ENCODE measurements around the gene PCDH9.

PCDH9 gene

DNA sequence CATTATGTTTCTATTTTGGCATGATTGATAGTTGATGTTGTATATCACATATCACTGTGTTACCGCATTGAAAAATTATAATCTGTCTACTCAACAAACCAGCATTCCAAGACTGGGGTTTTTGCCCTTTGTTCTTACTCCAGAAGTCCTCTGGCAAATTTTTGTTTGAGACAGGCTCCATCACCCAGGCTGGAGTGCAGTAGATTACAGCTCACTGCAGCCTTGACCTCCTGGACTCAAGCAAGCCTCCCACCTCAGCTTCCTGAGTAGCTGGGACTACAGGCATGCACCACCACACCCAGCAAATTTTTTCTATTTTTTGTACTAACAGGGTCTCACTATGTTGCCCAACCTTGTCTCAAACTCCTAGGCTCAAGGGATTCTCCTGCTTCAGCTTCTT, 741.0 kb downstream of the PCDH9 start:
- H3K9ac ChIP-seq (ENCODE audit: insufficient read length), result no peak overlapping the region
- no peak overlapping the region for H3K27ac ChIP-seq
- no peaks in the 10 kb centered on the region for H3K9me3 ChIP-seq (ENCODE audit: low read depth, low read length)
- H3K4me3 ChIP-seq, result no peak overlapping the region
- TF ChIP-seq POLR2AphosphoS5 (IDR thresholded peaks at IDR 0.05; ENCODE audit: borderline replicate concordance, low read depth, low read length), result no peak
- TF ChIP-seq FOXP2 (optimal IDR thresholded peaks at IDR 0.05; ENCODE audit: control extremely low read depth, extremely low read length, insufficient read depth), result no peak
- TF ChIP-seq EZH2 (IDR thresholded peaks at IDR 0.05), result no peak
- H3K36me3 ChIP-seq (ENCODE audit: insufficient read depth, low read length), result no peaks in the 10 kb centered on the region
- DNase-seq (ENCODE audit: low read depth, low spot score), result no peak

DNA sequence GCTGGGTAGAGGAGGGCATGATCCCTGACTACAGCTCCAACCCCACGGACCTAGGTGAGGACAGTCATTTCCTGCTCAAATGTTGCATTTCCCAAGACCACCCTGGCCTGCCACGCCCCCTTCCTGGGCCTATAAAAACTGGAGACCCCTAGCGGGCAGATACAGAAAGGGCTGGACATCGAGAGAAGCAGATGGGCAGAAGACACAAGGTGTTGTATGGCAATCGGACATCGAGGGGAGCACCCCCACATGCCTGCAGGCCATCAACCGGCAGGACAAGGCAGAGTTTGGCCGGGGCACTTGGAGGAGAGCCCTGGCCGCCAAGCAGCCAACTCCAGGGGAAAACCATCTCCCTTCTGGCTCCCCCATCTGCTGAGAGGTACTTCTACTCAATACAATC, 746.4 kb downstream of the PCDH9 start:
- Histone ChIP-seq H3K27ac (no peak overlapping the region), H3K9me3 (ENCODE audit: low read depth, low read length) (no peaks in the 10 kb centered on the region), H3K4me3 (no peak overlapping the region), H3K9ac (ENCODE audit: insufficient read length) (no peak overlapping the region), H3K36me3 (ENCODE audit: insufficient read depth, low read length) (no peaks in the 10 kb centered on the region)
- TF ChIP-seq FOXP2 (optimal IDR thresholded peaks at IDR 0.05; ENCODE audit: control extremely low read depth, extremely low read length, insufficient read depth), result no peak
- DNase-seq (ENCODE audit: low read depth, low spot score), result no peak

DNA sequence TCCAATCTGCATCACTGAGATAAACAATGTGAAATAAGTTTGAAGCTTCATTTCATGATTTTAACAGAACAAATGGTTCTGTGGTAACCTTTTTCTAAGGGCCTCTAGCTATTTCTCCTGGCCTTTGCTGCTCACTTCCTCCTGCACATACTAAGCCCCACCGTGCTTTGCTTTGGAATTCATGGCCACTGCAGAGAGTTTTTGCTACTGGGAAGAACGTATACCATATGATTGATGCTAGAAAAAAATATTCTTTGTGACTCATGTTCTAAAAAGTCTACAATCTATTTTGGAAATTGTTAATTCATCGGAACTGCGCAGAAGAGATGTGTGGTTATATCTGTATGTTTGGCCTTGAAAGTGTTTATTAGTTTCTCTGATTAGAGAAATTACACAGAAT, 747.3 kb downstream of the PCDH9 start:
- H3K27ac ChIP-seq, result no peak overlapping the region
- H3K9me3 ChIP-seq (ENCODE audit: low read depth, low read length), result no peaks in the 10 kb centered on the region
- H3K4me3 ChIP-seq, result no peak overlapping the region
- no peak overlapping the region for H3K9ac ChIP-seq (ENCODE audit: insufficient read length)
- TF ChIP-seq FOXP2 (optimal IDR thresholded peaks at IDR 0.05; ENCODE audit: control extremely low read depth, extremely low read length, insufficient read depth) (no peak), POLR2AphosphoS5 (IDR thresholded peaks at IDR 0.05; ENCODE audit: borderline replicate concordance, low read depth, low read length) (no peak), EZH2 (IDR thresholded peaks at IDR 0.05) (no peak)
- H3K36me3 ChIP-seq (ENCODE audit: insufficient read depth, low read length), result no peaks in the 10 kb centered on the region
- no peak for DNase-seq (ENCODE audit: low read depth, low spot score)

DNA sequence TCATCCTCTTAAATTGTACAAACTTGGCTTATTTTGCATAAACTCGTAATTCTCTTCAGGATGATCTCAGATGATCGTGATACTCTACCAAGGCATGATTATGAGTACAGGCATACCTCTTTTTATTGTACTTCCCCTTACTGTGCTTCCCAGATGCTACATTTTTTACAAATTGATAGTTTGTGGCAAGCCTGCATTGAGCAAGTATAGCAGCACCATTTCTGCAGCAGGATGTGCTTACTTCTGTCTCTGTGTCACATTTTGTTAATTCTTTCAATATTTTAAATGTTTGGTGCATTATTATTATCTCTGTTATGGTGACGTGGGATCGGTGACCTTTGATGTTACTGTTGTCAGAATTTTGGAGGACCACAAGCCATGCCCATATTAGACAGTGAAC, 752.3 kb downstream of the PCDH9 start:
- DNase-seq (ENCODE audit: low read depth, low spot score), result no peak
- Histone ChIP-seq H3K9me3 (ENCODE audit: low read depth, low read length) (no peaks in the 10 kb centered on the region), H3K9ac (ENCODE audit: insufficient read length) (no peak overlapping the region), H3K36me3 (ENCODE audit: insufficient read depth, low read length) (no peaks in the 10 kb centered on the region), H3K4me3 (no peak overlapping the region), H3K27ac (no peak overlapping the region)
- TF ChIP-seq FOXP2 (optimal IDR thresholded peaks at IDR 0.05; ENCODE audit: control extremely low read depth, extremely low read length, insufficient read depth), result no peak
- no peak for TF ChIP-seq POLR2AphosphoS5 (IDR thresholded peaks at IDR 0.05; ENCODE audit: borderline replicate concordance, low read depth, low read length)
- no peak for TF ChIP-seq EZH2 (IDR thresholded peaks at IDR 0.05)

DNA sequence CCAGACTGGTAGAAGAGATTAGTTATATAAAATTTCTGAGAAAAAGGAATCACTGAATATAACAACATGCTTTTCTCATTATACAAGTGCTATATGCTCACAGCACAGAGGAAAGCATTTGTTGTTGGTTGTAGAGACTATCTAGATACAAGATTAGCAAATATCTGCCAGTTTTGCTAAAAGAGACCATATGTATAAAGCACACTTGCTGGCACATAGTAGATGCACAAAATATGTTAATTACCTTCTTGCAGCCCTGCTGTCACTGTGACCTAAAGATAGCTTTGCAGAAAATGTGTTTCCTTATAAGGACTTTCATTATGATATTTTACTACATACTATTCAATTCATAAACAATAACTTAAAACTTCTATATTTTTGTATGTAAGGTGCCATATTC, 755.1 kb downstream of the PCDH9 start:
- TF ChIP-seq POLR2AphosphoS5 (IDR thresholded peaks at IDR 0.05; ENCODE audit: borderline replicate concordance, low read depth, low read length), result no peak
- Histone ChIP-seq H3K36me3 (ENCODE audit: insufficient read depth, low read length) (no peaks in the 10 kb centered on the region), H3K4me3 (no peak overlapping the region), H3K9me3 (ENCODE audit: low read depth, low read length) (no peaks in the 10 kb centered on the region), H3K27ac (no peak overlapping the region), H3K9ac (ENCODE audit: insufficient read length) (no peak overlapping the region)
- DNase-seq (ENCODE audit: low read depth, low spot score), result no peak

DNA sequence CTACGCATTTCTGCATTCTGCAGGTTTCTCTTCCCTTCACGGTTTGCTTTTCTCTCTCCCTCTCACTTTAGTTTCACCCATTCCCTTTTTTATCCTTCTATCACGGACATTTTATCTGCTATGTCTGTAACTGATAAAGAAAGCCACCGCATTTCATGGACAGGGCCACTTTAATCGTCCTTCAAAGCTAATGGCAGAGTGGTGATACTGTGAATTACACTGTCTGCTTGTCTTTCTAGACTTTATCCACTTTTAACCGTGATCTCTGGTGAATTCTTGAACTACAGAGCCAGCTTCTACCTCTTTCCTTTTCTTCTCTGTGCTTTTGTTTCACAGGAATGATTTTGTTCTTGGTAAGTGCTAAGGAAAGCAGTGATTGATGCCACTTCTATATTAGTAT, 760.4 kb downstream of the PCDH9 start:
- TF ChIP-seq POLR2AphosphoS5 (IDR thresholded peaks at IDR 0.05; ENCODE audit: borderline replicate concordance, low read depth, low read length) (no peak), FOXP2 (optimal IDR thresholded peaks at IDR 0.05; ENCODE audit: control extremely low read depth, extremely low read length, insufficient read depth) (no peak), EZH2 (IDR thresholded peaks at IDR 0.05) (no peak)
- Histone ChIP-seq H3K4me3 (no peak overlapping the region), H3K36me3 (ENCODE audit: insufficient read depth, low read length) (no peaks in the 10 kb centered on the region), H3K27ac (no peak overlapping the region), H3K9me3 (ENCODE audit: low read depth, low read length) (no peaks in the 10 kb centered on the region), H3K9ac (ENCODE audit: insufficient read length) (no peak overlapping the region)
- DNase-seq (ENCODE audit: low read depth, low spot score), result no peak

DNA sequence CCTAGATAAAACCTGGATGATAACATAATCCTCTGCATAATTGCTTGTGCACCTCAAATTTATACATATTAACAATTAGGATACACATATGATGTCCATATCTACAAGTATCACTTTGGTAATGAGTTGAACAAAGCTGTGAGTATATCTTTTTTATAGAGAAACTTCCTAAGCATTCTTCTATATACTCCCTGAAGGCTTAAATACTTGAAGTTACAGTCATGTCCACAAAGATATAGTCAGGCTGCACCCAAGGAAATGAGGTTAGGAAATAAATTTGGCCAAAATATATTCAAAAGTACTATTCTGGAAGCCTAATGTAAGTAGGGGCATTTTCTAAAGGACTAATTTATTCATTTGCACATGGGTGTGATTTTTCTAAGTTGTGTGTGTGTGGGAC, 761.5 kb downstream of the PCDH9 start:
- Histone ChIP-seq H3K9me3 (ENCODE audit: low read depth, low read length) (no peaks in the 10 kb centered on the region), H3K27ac (no peak overlapping the region), H3K36me3 (ENCODE audit: insufficient read depth, low read length) (no peaks in the 10 kb centered on the region), H3K4me3 (no peak overlapping the region), H3K9ac (ENCODE audit: insufficient read length) (no peak overlapping the region)
- no peak for DNase-seq (ENCODE audit: low read depth, low spot score)
- TF ChIP-seq FOXP2 (optimal IDR thresholded peaks at IDR 0.05; ENCODE audit: control extremely low read depth, extremely low read length, insufficient read depth) (no peak), POLR2AphosphoS5 (IDR thresholded peaks at IDR 0.05; ENCODE audit: borderline replicate concordance, low read depth, low read length) (no peak), EZH2 (IDR thresholded peaks at IDR 0.05) (no peak)

DNA sequence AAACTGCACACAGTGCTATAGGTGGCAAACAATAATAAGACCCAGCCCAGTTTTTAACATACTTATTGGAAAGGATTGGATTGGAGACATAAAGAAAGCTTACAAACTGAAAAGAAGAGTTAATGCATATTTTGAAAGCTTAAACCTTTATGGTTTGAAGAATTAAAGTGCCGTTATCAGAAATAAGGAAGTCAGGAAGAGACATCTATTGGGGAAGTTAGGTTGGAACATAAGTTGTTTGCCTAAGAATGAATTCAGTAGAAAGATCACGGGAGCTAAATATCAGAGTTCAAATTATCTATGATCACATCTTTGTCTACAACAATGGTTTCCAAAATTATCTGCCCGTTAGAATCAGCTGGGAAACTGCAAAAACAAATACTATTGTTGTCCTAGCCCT, 767.9 kb downstream of the PCDH9 start:
- no peak overlapping the region for H3K4me3 ChIP-seq
- TF ChIP-seq POLR2AphosphoS5 (IDR thresholded peaks at IDR 0.05; ENCODE audit: borderline replicate concordance, low read depth, low read length), result no peak
- TF ChIP-seq FOXP2 (optimal IDR thresholded peaks at IDR 0.05; ENCODE audit: control extremely low read depth, extremely low read length, insufficient read depth), result no peak
- no peak for TF ChIP-seq EZH2 (IDR thresholded peaks at IDR 0.05)
- H3K36me3 ChIP-seq (ENCODE audit: insufficient read depth, low read length), result no peaks in the 10 kb centered on the region
- DNase-seq (ENCODE audit: low read depth, low spot score), result no peak
- H3K9me3 ChIP-seq (ENCODE audit: low read depth, low read length), result no peaks in the 10 kb centered on the region
- no peak overlapping the region for H3K27ac ChIP-seq
- H3K9ac ChIP-seq (ENCODE audit: insufficient read length), result no peak overlapping the region

DNA sequence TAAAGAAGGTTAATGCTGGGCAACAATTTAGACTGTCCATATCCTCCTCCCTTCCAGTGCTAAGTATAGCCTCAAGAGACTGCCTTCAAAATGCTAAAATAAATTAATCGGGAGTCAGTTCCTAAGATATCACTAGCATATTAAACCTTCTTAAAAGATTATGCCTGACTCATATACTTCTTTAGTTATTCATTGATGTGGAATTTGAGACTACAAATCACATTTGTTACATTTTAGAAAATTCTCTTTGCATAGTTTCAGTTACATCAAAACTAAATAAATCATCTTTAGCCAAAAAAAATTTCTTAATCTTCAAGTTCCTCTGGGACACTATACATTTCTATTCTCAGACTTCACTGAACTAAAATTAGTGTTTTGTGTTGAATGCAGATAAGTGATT, 769.1 kb downstream of the PCDH9 start:
- no peak for DNase-seq (ENCODE audit: low read depth, low spot score)
- no peaks in the 10 kb centered on the region for H3K9me3 ChIP-seq (ENCODE audit: low read depth, low read length)
- H3K36me3 ChIP-seq (ENCODE audit: insufficient read depth, low read length), result no peaks in the 10 kb centered on the region
- no peak overlapping the region for H3K4me3 ChIP-seq
- no peak overlapping the region for H3K9ac ChIP-seq (ENCODE audit: insufficient read length)
- no peak for TF ChIP-seq POLR2AphosphoS5 (IDR thresholded peaks at IDR 0.05; ENCODE audit: borderline replicate concordance, low read depth, low read length)
- TF ChIP-seq FOXP2 (optimal IDR thresholded peaks at IDR 0.05; ENCODE audit: control extremely low read depth, extremely low read length, insufficient read depth), result no peak
- TF ChIP-seq EZH2 (IDR thresholded peaks at IDR 0.05), result no peak
- no peak overlapping the region for H3K27ac ChIP-seq
